ENCODE results near the gene RNU2-1. TPM values are rescaled to one million over a fixed set of nuclear protein-coding genes. Genes with fewer than 3 reads are reported as not detected.
"Not testable (repeated sequence)": the region's sequence is repeated elsewhere in the genome, so short reads cannot be mapped to it uniquely, and the experiment has no call there.

Gene RNU2-1
- polyA plus RNA-seq, 1 of the 3 experiments (the other 2 are of a cell fraction) = not detected

DNA sequence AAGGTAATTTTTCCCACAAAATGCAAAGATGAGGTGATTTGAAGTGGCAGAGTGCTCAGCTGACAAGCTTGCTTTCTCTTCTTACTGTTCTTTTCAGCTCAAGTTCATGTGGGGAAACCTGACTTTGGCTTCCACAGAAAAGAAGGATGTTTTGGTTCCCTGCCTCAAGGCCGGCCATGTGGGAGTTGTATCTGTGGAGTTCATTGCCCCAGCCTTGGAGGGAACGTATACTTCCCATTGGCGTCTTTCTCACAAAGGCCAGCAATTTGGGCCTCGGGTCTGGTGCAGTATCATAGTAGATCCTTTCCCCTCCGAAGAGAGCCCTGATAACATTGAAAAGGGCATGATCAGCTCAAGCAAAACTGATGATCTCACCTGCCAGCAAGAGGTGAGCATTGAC is 40.5 kb downstream of the RNU2-1 start:
- H3K4me2 ChIP-seq = no peak overlapping the region
- POLR2A ChIA-PET = no interaction called here

DNA sequence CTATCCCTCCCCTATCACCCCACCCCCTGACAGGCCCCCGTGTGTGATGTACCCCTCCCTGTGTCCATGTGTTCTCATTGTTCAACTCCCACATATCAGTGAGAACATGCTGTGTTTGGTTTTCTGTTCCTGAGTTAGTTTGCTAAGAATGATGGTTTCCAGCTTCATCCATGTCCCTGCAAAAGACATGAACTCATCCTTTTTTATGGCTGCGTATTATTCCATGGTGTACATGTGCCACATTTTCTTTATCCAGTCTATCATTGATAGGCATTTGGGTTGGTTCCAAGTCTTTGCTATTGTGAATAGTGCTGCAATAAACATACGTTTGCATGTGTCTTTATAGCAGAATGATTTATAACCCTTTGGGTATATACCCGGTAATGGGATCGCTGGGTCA is 47.1 kb downstream of the RNU2-1 start:
- H3K9me3 ChIP-seq; H3F3A ChIP-seq (replicated peaks; ENCODE audit: insufficient read depth); H3K4me1 ChIP-seq (ENCODE audit: control insufficient read depth in 1 of 2, insufficient read depth in 2 of 2, low read depth in 1 of 2, low read length in 1 of 2); H3K9ac ChIP-seq; H3K4me3 ChIP-seq (ENCODE audit: low read depth in 2 of 2, low read length in 1 of 2); H3K9me2 ChIP-seq; DNase-seq; H3K79me2 ChIP-seq (ENCODE audit: insufficient read depth); H3K27me3 ChIP-seq (ENCODE audit: insufficient read depth); H4K20me1 ChIP-seq (ENCODE audit: insufficient read depth); H2AFZ ChIP-seq (ENCODE audit: low read depth); H3K27ac ChIP-seq (ENCODE audit: low read depth in 2 of 2, low read length in 1 of 2); H3K4me2 ChIP-seq; POLR2A ChIA-PET: not testable (repeated sequence)
- 98% methylated on average over 5 of the region's 5 CpGs for whole genome bisulfite sequencing (ENCODE audit: low lambda C conversion rate)
- CTCF ChIA-PET = interaction anchor here (1.5 kb wide), 1 partner anchor 14 kb away, joined by 4 read pairs; no protein-coding TSS in a partner anchor
- H3K36me3 ChIP-seq (replicated peaks in 1 of 2; ENCODE audit: control insufficient read depth in 1 of 2, insufficient read depth in 2 of 2, low read length in 1 of 2) = peaks cover 32 to 60% of the 10 kb centered on the region in 2 experiments

More for the DNA sequence above, 40.5 kb downstream of the RNU2-1 start:
- H3K9me3 ChIP-seq = no peaks in the 10 kb centered on the region
- CTCF ChIA-PET = interaction anchor here (1.4 kb wide), 1 partner anchor 116 kb away, joined by 3 read pairs; no protein-coding TSS in a partner anchor
- no peak for DNase-seq
- no peak overlapping the region for H3K4me3 ChIP-seq (ENCODE audit: low read depth in 2 of 2, low read length in 1 of 2)
- no peaks in the 10 kb centered on the region for H3F3A ChIP-seq (replicated peaks; ENCODE audit: insufficient read depth)
- TF ChIP-seq, protein P1, sequence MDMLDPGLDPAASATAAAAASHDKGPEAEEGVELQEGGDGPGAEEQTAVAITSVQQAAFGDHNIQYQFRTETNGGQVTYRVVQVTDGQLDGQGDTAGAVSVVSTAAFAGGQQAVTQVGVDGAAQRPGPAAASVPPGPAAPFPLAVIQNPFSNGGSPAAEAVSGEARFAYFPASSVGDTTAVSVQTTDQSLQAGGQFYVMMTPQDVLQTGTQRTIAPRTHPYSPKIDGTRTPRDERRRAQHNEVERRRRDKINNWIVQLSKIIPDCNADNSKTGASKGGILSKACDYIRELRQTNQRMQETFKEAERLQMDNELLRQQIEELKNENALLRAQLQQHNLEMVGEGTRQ (IDR thresholded peaks at IDR 0.05; ENCODE audit: borderline replicate concordance, low read depth, low read length) = no peak
- TF ChIP-seq, protein P2, sequence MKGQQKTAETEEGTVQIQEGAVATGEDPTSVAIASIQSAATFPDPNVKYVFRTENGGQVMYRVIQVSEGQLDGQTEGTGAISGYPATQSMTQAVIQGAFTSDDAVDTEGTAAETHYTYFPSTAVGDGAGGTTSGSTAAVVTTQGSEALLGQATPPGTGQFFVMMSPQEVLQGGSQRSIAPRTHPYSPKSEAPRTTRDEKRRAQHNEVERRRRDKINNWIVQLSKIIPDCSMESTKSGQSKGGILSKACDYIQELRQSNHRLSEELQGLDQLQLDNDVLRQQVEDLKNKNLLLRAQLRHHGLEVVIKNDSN (IDR thresholded peaks at IDR 0.05; ENCODE audit: borderline replicate concordance, low read depth) = no peak
- no peak for TF ChIP-seq GATA2 (CRISPR knock-in tag; IDR thresholded peaks at IDR 0.05)
- no peak for TF ChIP-seq RAD21 (IDR thresholded peaks at IDR 0.05; ENCODE audit: low read length)
- H3K27ac ChIP-seq (ENCODE audit: low read depth in 2 of 2, low read length in 1 of 2) = no peak overlapping the region
- H3K36me3 ChIP-seq (replicated peaks in 1 of 2; ENCODE audit: control insufficient read depth in 1 of 2, insufficient read depth in 2 of 2, low read length in 1 of 2) = peaks cover 64 to 69% of the 10 kb centered on the region in 2 experiments
- no peaks in the 10 kb centered on the region for H3K79me2 ChIP-seq (ENCODE audit: insufficient read depth)
- no peak overlapping the region for H2AFZ ChIP-seq (ENCODE audit: low read depth)
- H3K4me1 ChIP-seq (ENCODE audit: control insufficient read depth in 1 of 2, insufficient read depth in 2 of 2, low read depth in 1 of 2, low read length in 1 of 2) = no peaks in the 10 kb centered on the region
- no peaks in the 10 kb centered on the region for H4K20me1 ChIP-seq (ENCODE audit: insufficient read depth)
- no peaks in the 10 kb centered on the region for H3K9me2 ChIP-seq
- 98% methylated on average over 5 of the region's 5 CpGs for WGBS (ENCODE audit: low lambda C conversion rate)
- no peaks in the 10 kb centered on the region for H3K27me3 ChIP-seq (ENCODE audit: insufficient read depth)
- H3K9ac ChIP-seq = no peak overlapping the region

DNA sequence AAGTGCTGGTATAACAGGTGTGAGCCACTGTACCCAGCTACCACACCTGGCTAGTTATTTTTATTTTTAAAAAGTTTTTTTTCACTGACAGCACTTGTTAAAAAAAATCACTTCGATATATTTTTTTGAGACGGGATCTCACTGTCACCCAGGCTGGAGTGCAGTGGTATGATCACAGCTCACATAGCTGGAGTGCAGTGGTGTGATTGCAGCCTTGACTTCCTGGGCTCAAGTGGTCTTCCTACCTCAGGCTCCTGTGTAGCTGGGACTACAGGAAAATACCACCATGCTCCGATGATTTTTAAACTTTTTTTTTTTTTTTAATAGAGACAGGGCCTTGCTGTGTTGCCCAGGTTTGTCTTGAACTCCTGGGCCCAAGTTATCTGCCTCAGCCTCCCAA is 49.9 kb downstream of the RNU2-1 start:
- WGBS (ENCODE audit: low lambda C conversion rate) = 87% methylated on average over 3 of the region's 3 CpGs
- no peak for DNase-seq
- POLR2A ChIA-PET = interaction anchor here (1.0 kb wide), 1 partner anchor 132 kb away, joined by 9 read pairs; no protein-coding TSS in a partner anchor
- no peak for TF ChIP-seq TAF1 (IDR thresholded peaks at IDR 0.05; ENCODE audit: borderline replicate concordance, low read depth, low read length)
- no peak for TF ChIP-seq ELF1 (IDR thresholded peaks at IDR 0.05)
- no peak for TF ChIP-seq FOXM1 (IDR thresholded peaks at IDR 0.05; ENCODE audit: low read depth)
- no peak for TF ChIP-seq GATA2 (CRISPR knock-in tag; IDR thresholded peaks at IDR 0.05)
- TF ChIP-seq YY1 (IDR thresholded peaks at IDR 0.05; ENCODE audit: low read depth) = no peak
- no peak for TF ChIP-seq SMC3 (IDR thresholded peaks at IDR 0.05; ENCODE audit: low read depth, low read length)
- TF ChIP-seq MXI1 (IDR thresholded peaks at IDR 0.05; ENCODE audit: low read depth, low read length) = no peak
- no peak for TF ChIP-seq FOSL2 (IDR thresholded peaks at IDR 0.05; ENCODE audit: borderline replicate concordance, low read depth)
- TF ChIP-seq, protein P2 (IDR thresholded peaks at IDR 0.05; ENCODE audit: borderline replicate concordance, low read depth) = no peak
- TF ChIP-seq, protein P3, sequence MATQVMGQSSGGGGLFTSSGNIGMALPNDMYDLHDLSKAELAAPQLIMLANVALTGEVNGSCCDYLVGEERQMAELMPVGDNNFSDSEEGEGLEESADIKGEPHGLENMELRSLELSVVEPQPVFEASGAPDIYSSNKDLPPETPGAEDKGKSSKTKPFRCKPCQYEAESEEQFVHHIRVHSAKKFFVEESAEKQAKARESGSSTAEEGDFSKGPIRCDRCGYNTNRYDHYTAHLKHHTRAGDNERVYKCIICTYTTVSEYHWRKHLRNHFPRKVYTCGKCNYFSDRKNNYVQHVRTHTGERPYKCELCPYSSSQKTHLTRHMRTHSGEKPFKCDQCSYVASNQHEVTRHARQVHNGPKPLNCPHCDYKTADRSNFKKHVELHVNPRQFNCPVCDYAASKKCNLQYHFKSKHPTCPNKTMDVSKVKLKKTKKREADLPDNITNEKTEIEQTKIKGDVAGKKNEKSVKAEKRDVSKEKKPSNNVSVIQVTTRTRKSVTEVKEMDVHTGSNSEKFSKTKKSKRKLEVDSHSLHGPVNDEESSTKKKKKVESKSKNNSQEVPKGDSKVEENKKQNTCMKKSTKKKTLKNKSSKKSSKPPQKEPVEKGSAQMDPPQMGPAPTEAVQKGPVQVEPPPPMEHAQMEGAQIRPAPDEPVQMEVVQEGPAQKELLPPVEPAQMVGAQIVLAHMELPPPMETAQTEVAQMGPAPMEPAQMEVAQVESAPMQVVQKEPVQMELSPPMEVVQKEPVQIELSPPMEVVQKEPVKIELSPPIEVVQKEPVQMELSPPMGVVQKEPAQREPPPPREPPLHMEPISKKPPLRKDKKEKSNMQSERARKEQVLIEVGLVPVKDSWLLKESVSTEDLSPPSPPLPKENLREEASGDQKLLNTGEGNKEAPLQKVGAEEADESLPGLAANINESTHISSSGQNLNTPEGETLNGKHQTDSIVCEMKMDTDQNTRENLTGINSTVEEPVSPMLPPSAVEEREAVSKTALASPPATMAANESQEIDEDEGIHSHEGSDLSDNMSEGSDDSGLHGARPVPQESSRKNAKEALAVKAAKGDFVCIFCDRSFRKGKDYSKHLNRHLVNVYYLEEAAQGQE (IDR thresholded peaks at IDR 0.05; ENCODE audit: low read depth, low read length) = no peak
- TF ChIP-seq TCF12 (IDR thresholded peaks at IDR 0.05) = no peak
- TF ChIP-seq, protein P4, sequence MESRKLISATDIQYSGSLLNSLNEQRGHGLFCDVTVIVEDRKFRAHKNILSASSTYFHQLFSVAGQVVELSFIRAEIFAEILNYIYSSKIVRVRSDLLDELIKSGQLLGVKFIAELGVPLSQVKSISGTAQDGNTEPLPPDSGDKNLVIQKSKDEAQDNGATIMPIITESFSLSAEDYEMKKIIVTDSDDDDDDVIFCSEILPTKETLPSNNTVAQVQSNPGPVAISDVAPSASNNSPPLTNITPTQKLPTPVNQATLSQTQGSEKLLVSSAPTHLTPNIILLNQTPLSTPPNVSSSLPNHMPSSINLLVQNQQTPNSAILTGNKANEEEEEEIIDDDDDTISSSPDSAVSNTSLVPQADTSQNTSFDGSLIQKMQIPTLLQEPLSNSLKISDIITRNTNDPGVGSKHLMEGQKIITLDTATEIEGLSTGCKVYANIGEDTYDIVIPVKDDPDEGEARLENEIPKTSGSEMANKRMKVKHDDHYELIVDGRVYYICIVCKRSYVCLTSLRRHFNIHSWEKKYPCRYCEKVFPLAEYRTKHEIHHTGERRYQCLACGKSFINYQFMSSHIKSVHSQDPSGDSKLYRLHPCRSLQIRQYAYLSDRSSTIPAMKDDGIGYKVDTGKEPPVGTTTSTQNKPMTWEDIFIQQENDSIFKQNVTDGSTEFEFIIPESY (IDR thresholded peaks at IDR 0.05; ENCODE audit: borderline replicate concordance, low read depth) = no peak

More for the DNA sequence above, 49.9 kb downstream of the RNU2-1 start:
- Histone ChIP-seq H3K27me3 (ENCODE audit: insufficient read depth) (no peaks in the 10 kb centered on the region), H3K79me2 (ENCODE audit: insufficient read depth) (no peaks in the 10 kb centered on the region), H3K9me2 (no peaks in the 10 kb centered on the region), H3K36me3 (replicated peaks in 1 of 2; ENCODE audit: control insufficient read depth in 1 of 2, insufficient read depth in 2 of 2, low read length in 1 of 2) (peaks cover 21 to 53% of the 10 kb centered on the region in 2 experiments), H3K9me3 (no peaks in the 10 kb centered on the region), H3F3A (replicated peaks; ENCODE audit: insufficient read depth) (no peaks in the 10 kb centered on the region), H3K4me3 (ENCODE audit: low read depth in 2 of 2, low read length in 1 of 2) (no peak overlapping the region), H3K9ac (no peak overlapping the region), H3K4me2 (no peak overlapping the region), H4K20me1 (ENCODE audit: insufficient read depth) (no peaks in the 10 kb centered on the region), H3K27ac (ENCODE audit: low read depth in 2 of 2, low read length in 1 of 2) (no peak overlapping the region), H2AFZ (ENCODE audit: low read depth) (no peak overlapping the region), H3K4me1 (ENCODE audit: control insufficient read depth in 1 of 2, insufficient read depth in 2 of 2, low read depth in 1 of 2, low read length in 1 of 2) (no peaks in the 10 kb centered on the region)
- CTCF ChIA-PET = no interaction called here
